Left ventricle myocardium superior (tissue), 1 donor: ENCODE data around the gene UBE2K. TPM values are rescaled to one million over a fixed set of nuclear protein-coding genes. Genes with fewer than 3 reads are reported as not detected.

ENCODE experiments used
- ATAC-seq: fragments of 200-7000 bp; cut with Tn5 transposase; one replicate; pipeline ENCODE4 v1.9.1; 2020; ENCODE audit warnings: mild to moderate bottlenecking, moderate library complexity
- DNase-seq: peaks from one replicate; pipeline ENCODE4 v3.0.0-alpha.2; 2020
- intact Hi-C: fragments of 100-400 bp; cut with micrococcal nuclease; formaldehyde crosslinking; loops from one replicate; pipeline ENCODE4 v1.11.0; 2022
- total RNA-seq: library from RNA; stranded (reverse); fragmentation: NEBNext Ultra II Directional; extraction: Animal tissue kit (Norgen Biotek cat#: 25700); gene quantifications from one replicate; pipeline ENCODE4 v1.2.1, GENCODE V29; 2021
- donor health status: DM: no; HTN: yes; CAD: no; lungs with severe emphysema.

The UBE2K gene
- total RNA-seq, 1 donor from 2014 or later = 53.8 TPM

- DNase-seq (no peak), ATAC-seq (no peak)
- intact Hi-C loops = no loop called here
These were observed 127.8 kb downstream of the UBE2K start for GRCh38 chr4:39825741-39826231.

Other genes with a start within 250 kb of the UBE2K start
- 731 TPM for gene RPL9, start 239.2 kb upstream of the UBE2K start, total RNA-seq
- 36.2 TPM for gene LIAS, start 239.1 kb upstream of the UBE2K start, total RNA-seq
- 13.7 TPM for gene UGDH, start 170.7 kb upstream of the UBE2K start, total RNA-seq
- 8.7 TPM for gene SMIM14, start 59.3 kb upstream of the UBE2K start, total RNA-seq